NCI-H2029 (cell line): ENCODE data around the gene PIK3C2B.
"Not testable (repeated sequence)": the region's sequence is repeated elsewhere in the genome, so short reads cannot be mapped to it uniquely, and the experiment has no call there.

Experiments
- DNase-seq: peaks from one replicate; lab custom pipeline; 2025; lab: John Stamatoyannopoulos, UW

The PIK3C2B gene, protein sequence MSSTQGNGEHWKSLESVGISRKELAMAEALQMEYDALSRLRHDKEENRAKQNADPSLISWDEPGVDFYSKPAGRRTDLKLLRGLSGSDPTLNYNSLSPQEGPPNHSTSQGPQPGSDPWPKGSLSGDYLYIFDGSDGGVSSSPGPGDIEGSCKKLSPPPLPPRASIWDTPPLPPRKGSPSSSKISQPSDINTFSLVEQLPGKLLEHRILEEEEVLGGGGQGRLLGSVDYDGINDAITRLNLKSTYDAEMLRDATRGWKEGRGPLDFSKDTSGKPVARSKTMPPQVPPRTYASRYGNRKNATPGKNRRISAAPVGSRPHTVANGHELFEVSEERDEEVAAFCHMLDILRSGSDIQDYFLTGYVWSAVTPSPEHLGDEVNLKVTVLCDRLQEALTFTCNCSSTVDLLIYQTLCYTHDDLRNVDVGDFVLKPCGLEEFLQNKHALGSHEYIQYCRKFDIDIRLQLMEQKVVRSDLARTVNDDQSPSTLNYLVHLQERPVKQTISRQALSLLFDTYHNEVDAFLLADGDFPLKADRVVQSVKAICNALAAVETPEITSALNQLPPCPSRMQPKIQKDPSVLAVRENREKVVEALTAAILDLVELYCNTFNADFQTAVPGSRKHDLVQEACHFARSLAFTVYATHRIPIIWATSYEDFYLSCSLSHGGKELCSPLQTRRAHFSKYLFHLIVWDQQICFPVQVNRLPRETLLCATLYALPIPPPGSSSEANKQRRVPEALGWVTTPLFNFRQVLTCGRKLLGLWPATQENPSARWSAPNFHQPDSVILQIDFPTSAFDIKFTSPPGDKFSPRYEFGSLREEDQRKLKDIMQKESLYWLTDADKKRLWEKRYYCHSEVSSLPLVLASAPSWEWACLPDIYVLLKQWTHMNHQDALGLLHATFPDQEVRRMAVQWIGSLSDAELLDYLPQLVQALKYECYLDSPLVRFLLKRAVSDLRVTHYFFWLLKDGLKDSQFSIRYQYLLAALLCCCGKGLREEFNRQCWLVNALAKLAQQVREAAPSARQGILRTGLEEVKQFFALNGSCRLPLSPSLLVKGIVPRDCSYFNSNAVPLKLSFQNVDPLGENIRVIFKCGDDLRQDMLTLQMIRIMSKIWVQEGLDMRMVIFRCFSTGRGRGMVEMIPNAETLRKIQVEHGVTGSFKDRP (N-terminal part only)

GRCh38 chr1:204494281-204495077, at the start of gene PIK3C2B:
TSS of gene PIK3C2B (minus strand) at chr1:204494805. CDS start at chr1:204469802, 25,003 bp downstream.
- peak; percentile 47 for DNase-seq

DNA sequence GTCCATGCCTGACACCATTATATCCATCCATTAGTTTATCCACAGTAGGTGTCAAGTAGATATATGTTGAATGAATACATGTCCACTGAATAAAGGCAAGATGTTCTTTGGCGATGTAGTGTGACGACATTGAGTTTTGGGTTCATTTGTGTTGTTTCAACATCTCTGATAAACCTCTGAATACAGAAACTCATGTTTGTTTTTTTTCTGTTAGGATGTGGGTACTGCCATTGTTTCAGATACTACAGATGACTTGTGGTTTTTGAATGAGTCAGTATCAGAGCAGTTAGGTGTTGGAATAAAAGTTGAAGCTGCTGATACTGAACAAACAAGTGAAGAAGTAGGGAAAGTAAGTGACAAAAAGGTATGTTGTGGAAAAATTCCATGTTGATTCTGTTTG, 49.7 kb upstream of the PIK3C2B start:
- no peak for DNase-seq

DNA sequence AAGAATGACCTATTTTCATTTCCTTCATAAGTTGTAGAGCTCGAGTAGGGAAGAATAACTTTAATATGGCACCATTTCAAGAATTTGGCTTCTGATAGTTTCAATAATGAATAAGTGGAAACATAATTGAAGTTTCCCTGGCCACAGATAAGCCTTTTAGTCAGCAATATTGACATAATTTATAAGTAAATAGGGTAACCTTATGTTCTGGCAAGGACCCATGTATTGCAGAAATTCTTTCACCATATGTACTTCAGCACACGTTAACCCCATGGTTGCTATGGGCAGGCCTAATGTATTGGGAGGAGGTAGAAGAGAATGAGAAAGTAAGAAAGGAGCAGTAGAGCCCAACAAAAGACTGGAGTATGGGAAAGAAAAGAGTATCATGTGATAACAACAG, 47.0 kb upstream of the PIK3C2B start:
- no peak for DNase-seq

GRCh38 chr1:204532832-204533231, 38.2 kb upstream of the PIK3C2B start:
- DNase-seq: no peak

- no peak for DNase-seq
Measured at GRCh38 chr1:204530932-204531331, 36.3 kb upstream of the PIK3C2B start.

- DNase-seq: no peak
Measured at GRCh38 chr1:204529371-204529895, 34.8 kb upstream of the PIK3C2B start.

- no peak for DNase-seq
Measured at GRCh38 chr1:204528677-204529076, 34.1 kb upstream of the PIK3C2B start.

GRCh38 chr1:204528241-204528640, 33.6 kb upstream of the PIK3C2B start:
- DNase-seq: no peak

DNA sequence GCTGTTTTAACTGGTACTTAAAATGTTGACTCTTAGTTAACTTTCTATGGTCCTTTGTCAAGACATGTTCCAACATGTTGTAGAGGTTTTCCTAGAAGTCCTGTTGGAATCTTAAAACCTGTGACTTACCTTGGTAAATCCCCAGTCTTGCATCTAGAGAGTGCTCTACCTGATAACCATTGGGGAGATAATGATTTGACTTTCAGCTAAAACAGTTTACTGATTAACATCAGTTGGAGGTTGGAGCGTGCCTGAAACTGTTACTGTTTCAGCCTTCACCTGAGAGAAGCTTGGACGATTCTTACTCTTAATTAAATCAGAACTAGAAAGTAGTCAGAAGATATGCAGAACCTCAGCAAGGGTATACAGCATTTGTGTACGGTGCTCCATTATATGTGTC, 30.4 kb upstream of the PIK3C2B start:
- no peak for DNase-seq

DNA sequence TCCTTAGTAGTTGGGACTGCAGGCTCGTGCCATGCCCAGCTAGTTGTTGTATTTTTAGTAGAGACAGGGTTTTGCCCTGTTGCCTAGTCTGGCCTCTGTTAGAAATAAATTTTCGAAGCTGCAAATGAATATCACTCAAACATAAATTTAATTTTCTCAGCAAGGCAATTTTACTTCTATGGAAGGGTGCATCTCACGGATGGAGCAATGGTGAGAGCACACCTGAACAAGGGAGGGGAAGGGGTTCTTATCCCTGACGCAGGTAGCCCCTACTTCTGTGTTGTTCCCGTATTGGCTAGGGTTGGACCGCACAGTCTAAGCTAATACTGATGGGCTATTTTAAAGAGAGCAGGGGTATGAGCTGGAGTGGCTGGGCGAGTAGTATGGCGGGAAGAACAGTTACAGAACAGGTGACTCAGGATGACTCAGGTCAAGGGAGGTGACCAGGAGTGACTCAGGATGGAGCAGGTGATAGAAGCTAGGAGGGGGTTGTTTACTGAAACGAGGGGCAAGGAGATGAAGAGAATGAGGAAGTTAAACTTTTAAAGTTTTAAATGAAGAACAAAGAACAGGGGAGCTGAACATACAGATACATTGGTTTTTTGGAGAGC, 29.1 kb upstream of the PIK3C2B start:
- DNase-seq: no peak

DNA sequence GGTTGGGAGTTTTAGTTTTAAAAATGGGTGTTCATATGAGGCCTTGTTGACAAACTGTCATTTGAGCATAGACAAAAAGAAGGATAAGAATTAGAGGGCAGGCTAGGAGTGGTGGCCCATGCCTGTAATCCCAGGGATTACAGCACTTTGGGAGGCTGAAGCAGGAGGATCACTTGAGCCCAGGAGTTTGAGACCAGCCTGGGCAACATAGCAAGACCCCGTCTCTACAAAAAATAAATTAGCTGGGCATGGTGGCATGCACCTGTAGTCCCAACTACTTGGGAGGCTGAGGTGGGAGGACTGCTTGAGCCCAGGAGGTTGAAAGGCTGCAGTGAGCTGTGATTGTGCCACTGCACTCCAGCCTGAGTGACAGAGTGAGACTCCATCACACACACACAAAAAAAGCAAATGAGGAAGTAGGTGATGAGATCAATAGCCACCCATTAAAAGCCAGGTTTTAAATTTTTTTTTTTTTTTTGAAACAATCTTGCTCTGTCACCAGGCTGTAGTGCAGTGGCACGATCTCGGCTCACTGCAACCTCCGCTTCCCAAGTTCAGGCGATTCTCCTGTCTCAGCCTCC, 27.4 kb upstream of the PIK3C2B start:
- DNase-seq: not testable (repeated sequence)

GRCh38 chr1:204520834-204521709, 26.5 kb upstream of the PIK3C2B start:
- DNase-seq: peak; percentile 58

DNA sequence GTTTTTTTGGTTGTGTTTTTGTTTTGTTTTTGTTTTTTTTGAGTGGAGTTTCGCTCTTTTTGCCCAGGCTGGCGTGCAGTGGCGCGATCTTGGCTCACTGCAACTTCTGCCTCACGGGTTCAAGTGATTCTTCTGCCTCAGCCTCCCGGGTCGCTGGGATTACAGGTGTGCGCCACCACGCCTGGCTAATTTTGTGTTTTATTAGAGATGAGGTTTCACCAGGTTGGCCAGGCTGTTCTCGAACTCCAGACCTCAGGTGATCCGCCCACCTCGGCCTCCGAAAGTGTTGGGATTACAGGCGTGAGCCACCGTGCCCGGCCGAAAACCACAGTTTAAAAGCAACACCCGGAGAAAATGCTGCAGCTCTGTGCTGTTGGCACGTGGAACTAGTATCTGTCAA, 22.8 kb upstream of the PIK3C2B start:
- not testable (repeated sequence) for DNase-seq

DNA sequence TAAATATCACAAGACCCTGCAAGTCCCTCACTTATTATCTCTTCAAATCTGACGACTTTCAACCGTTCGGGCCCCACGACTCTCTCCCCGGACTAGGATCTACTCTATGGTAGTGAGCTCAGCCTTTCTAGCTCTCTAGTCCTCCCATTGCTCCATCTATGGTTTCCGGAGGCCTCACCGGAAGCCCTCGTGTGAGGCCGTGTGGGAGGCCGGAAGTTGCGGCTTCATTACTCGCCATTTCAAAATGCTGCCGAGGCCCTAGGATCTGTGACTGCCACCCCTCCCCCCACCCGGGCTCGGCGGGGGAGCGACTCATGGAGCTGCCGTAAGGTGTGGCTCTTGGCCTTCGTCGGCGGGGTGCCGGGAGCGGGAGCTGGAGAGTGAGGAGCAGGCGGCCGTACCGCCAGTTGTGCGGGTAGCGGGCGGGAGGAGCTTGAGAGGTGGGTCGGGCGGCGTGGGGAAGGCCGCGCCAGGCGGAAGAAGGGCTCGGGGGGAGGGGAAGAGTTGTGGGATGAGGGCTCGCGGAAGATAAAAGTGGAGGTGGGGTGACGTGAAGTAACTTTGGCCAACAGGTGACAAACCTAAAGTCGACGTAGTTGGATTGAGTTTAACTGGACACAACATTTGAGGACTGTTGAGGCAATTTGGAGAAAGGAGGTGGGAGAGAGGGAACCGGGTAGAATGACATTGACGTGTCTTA, 21.7 kb upstream of the PIK3C2B start, which contains the start of gene MDM4:
TSS of gene MDM4 (plus strand) at position 227 of the 700 bp plus-strand sequence. CDS start 9,113 bp downstream, outside the sequence.
- peak; percentile 96 for DNase-seq

- DNase-seq: no peak
Measured at GRCh38 chr1:204514828-204515227, 20.2 kb upstream of the PIK3C2B start.

DNA sequence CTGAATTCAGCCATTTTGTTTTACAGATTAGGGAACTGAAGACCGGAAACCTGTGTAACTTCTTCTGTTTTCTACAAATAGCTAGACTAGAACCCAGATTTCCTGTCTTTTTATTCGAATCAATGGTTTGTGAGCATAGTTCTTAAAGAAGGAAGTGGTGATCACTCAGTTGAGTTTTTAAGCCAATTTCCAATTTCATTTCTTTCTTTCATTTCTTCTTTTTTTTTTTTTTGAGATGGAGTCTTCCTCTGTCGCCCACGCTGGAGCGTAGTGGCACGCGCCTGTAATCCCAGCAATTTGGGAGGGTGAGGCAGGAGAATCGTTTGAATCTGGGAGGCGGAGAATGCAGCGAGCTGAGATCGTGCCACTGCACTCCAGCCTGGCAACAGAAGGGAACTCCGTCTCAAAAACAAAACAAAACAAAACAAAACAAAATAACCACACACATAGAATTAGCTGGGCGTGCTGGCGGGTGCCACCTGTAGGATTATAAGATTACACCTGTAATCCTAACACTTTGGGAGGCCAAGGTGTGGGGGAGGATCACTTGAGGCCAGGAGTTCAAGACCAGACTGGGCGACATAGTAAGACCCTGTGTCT, 18.6 kb upstream of the PIK3C2B start:
- no peak for DNase-seq

GRCh38 chr1:204511366-204511765, 16.8 kb upstream of the PIK3C2B start:
- DNase-seq: no peak

DNA sequence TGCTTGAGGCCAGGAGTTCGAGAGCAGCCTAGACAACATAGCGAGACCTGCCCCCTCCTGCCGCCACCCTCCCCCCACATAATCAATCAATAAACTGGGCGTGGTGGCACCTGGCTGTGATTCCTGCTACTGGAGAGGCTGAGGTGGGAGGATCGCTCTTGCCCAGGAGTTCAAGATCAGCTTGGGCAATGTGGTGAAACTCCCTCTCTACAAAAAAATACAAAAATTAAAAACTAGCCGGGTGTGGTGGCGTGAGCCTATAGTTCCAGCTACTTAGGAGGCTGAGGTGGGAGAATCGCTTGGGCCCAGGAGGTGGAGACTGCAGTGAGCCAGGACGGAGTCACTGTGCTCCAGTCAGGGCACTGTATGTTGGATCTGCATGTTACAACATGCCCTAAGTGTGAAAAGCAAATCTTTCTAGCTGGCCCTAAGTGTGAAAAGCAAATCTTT, 14.6 kb upstream of the PIK3C2B start:
- no peak for DNase-seq
